K562 (cell line): ENCODE results near the gene BRF1. TPM values are rescaled to one million over a fixed set of nuclear protein-coding genes. Genes with fewer than 3 reads are reported as not detected.

Source experiments
- ATF7 ChIP-seq: fragments of 450-650 bp; IDR thresholded peaks from 2 replicates; pipeline ENCODE4 v1.7.1; 2014; ENCODE audit warnings: mild to moderate bottlenecking, moderate library complexity
- CSDE1 ChIP-seq, 2 experiments: fragments of 450-650 bp; IDR thresholded peaks; 2 replicates each; pipeline ENCODE4 v1.6.1; 2016; ENCODE audit warnings: mild to moderate bottlenecking in 1 of 2
- FOS ChIP-seq: IDR thresholded peaks from 3 replicates; pipeline ENCODE4 v1.6.1; 2011; ENCODE audit not compliant: insufficient read length; ENCODE audit errors: extremely low read depth
- RBM39 ChIP-seq: fragments of 200-400 bp; formaldehyde crosslinking; optimal IDR thresholded peaks from 2 replicates; pipeline ENCODE3; 2018; ENCODE audit warnings: low read depth, low read length
- TSC22D4 ChIP-seq: fragments of 450-650 bp; IDR thresholded peaks from 2 replicates; pipeline ENCODE4 v1.6.1; 2016; ENCODE audit warnings: missing genetic modification characterization, missing biosample characterization, control low read depth
- ZBTB11 ChIP-seq, 3 experiments: fragments of 200-800 bp in 1 of 3; fragments of 250-450 bp in 1 of 3; fragments of 450-650 bp in 1 of 3; sonication (Bioruptor Pico) in 1 of 3; sonication (Bioruptor generic) in 1 of 3; formaldehyde crosslinking in 1 of 3; IDR thresholded peaks; 2 replicates each; pipeline versions ENCODE4 v1.6.1 to v1.8.0; 2016 to 2022; ENCODE audit warnings: mild to moderate bottlenecking in 2 of 3, missing genetic modification characterization in 2 of 3, missing compliant biosample characterization in 1 of 3, moderate library complexity in 1 of 3
- ZNF408 ChIP-seq: fragments of 250-450 bp; sonication (Bioruptor Pico); IDR thresholded peaks from 2 replicates; pipeline ENCODE4 v1.4.0; 2020; ENCODE audit warnings: low read depth, mild to moderate bottlenecking, moderate library complexity
- ZNF561 ChIP-seq: fragments of 450-650 bp; formaldehyde crosslinking; conservative IDR thresholded peaks from 2 replicates; pipeline ENCODE4 v1.4.0; 2020; ENCODE audit warnings: mild to moderate bottlenecking, moderate library complexity
- polyA plus RNA-seq, 8 experiments: library from polyadenylated mRNA; depleted of rRNA in 4 of 8; stranded (reverse) in 5 of 8; unstranded in 3 of 8; fragments of >200 nt; fragmentation: Nextera tagmentation in 2 of 8; fragmentation: Illumina TruSeq in 1 of 8; extraction: Ambion mirVana in 2 of 8; extraction: Trizol in 1 of 8; gene quantifications; 2 replicates each; pipeline versions ENCODE4 v1.2.1 to v1.2.3, GENCODE V29; 2011 to 2014; ENCODE audit warnings: inconsistent platforms in 1 of 8, missing spikeins in 1 of 8
- total RNA-seq, 7 experiments: library from RNA; depleted of rRNA in 6 of 7; stranded (reverse); fragments of >200 nt in 6 of 7; fragmentation: Illumina TruSeq in 2 of 7; extraction: Trizol in 2 of 7; gene quantifications; 2 replicates each; pipeline versions ENCODE4 v1.2.1 to v1.2.3, GENCODE V29; 2011 to 2021; ENCODE audit warnings: low replicate concordance in 1 of 7

BRF1 gene
- total and polyA plus RNA-seq, 9 of the 15 experiments (the other 6 are each of a cell fraction or from before 2014, with no cell fraction given) = 0.14 to 24.6 (median 8.2) TPM

- TF ChIP-seq ZBTB11 (CRISPR knock-in tag; IDR thresholded peaks at IDR 0.05) (no peak), CSDE1 (IDR thresholded peaks at IDR 0.05) (no peak), ZNF561 (CRISPR knock-in tag) (no peak), ATF7 (no peak), ZNF408 (CRISPR knock-in tag) (no peak), FOS (no peak), RBM39 (no peak), TSC22D4 (tag) (no peak)
These were observed 20.3 kb downstream of the BRF1 start (continued) for GRCh38 chr14:105280525-105280924.
